ENCODE data around the gene ITPR2. TPM values are rescaled to one million over a fixed set of nuclear protein-coding genes. Genes with fewer than 3 reads are reported as not detected.

The ITPR2 gene
- total and polyA plus RNA-seq, 2 of the 13 experiments (the other 11 are each of a cell fraction or from before 2014, with no cell fraction given) = 31.9 to 81.9 TPM

- TF ChIP-seq ARID4A (CRISPR knock-in tag; IDR thresholded peaks at IDR 0.05; ENCODE audit: borderline replicate concordance) (no peak; the same call in 1 of the 2 replicates), ZNF556 (CRISPR knock-in tag; IDR thresholded peaks at IDR 0.05; ENCODE audit: borderline replicate concordance) (no peak; the same call in 1 of the 2 replicates), ZFAT (CRISPR knock-in tag; conservative IDR thresholded peaks at IDR 0.05) (no peak), ZNF430 (CRISPR knock-in tag; IDR thresholded peaks at IDR 0.05) (no peak; the same call in 1 of the 2 replicates), ZNF567 (CRISPR knock-in tag; IDR thresholded peaks at IDR 0.05; ENCODE audit: borderline replicate concordance) (no peak), PHF21A (CRISPR knock-in tag; IDR thresholded peaks at IDR 0.05) (peak; percentile 96), GATAD2A (CRISPR knock-in tag; IDR thresholded peaks at IDR 0.05) (peak; percentile 100), KDM4B (CRISPR knock-in tag; IDR thresholded peaks at IDR 0.05) (peak; percentile 92), PPARG (CRISPR knock-in tag; conservative IDR thresholded peaks at IDR 0.05) (peak; percentile 91), TBP (CRISPR knock-in tag; IDR thresholded peaks at IDR 0.05) (no peak), TFDP1 (CRISPR knock-in tag; IDR thresholded peaks at IDR 0.05; ENCODE audit: borderline replicate concordance) (no peak), ATF6 (CRISPR knock-in tag; conservative IDR thresholded peaks at IDR 0.05) (0 out of 2 replicates have a peak, but pooled peaks have one; percentile 29), THAP11 (CRISPR knock-in tag; IDR thresholded peaks at IDR 0.05) (peak; percentile 72), CHCHD3 (CRISPR knock-in tag; IDR thresholded peaks at IDR 0.05) (no peak), KDM3A (CRISPR knock-in tag; IDR thresholded peaks at IDR 0.05; ENCODE audit: low read depth) (peak; percentile 69; the same call in 1 of the 2 replicates), ZNF33B (CRISPR knock-in tag; IDR thresholded peaks at IDR 0.05) (no peak), GATAD1 (CRISPR knock-in tag; IDR thresholded peaks at IDR 0.05) (peak; percentile 74), ZFP37 (CRISPR knock-in tag; IDR thresholded peaks at IDR 0.05; ENCODE audit: borderline replicate concordance) (no peak), MBD4 (IDR thresholded peaks at IDR 0.05; ENCODE audit: borderline replicate concordance, low read length) (peak; percentile 100), CBFB (CRISPR knock-in tag; IDR thresholded peaks at IDR 0.05) (peak; percentile 100), FOXK2 (IDR thresholded peaks at IDR 0.05) (peak; percentile 93), NR2C2 (CRISPR knock-in tag; IDR thresholded peaks at IDR 0.05; ENCODE audit: borderline replicate concordance) (peak; percentile 66; the same call in 1 of the 2 replicates), KLF9 (CRISPR knock-in tag; IDR thresholded peaks at IDR 0.05; ENCODE audit: low read depth) (no peak), ZFX (CRISPR knock-in tag; IDR thresholded peaks at IDR 0.05; ENCODE audit: low read depth) (no peak)
These were observed 64.1 kb downstream of the ITPR2 start (continued) for GRCh38 chr12:26768611-26769603.
